ENCODE measurements around the gene RAB10. TPM values are rescaled to one million over a fixed set of nuclear protein-coding genes. Genes with fewer than 3 reads are reported as not detected.

Gene RAB10
- total RNA-seq, 4 donors from 2014 or later, result 89.5 to 140 (median 134) TPM

- TF ChIP-seq, protein P1, sequence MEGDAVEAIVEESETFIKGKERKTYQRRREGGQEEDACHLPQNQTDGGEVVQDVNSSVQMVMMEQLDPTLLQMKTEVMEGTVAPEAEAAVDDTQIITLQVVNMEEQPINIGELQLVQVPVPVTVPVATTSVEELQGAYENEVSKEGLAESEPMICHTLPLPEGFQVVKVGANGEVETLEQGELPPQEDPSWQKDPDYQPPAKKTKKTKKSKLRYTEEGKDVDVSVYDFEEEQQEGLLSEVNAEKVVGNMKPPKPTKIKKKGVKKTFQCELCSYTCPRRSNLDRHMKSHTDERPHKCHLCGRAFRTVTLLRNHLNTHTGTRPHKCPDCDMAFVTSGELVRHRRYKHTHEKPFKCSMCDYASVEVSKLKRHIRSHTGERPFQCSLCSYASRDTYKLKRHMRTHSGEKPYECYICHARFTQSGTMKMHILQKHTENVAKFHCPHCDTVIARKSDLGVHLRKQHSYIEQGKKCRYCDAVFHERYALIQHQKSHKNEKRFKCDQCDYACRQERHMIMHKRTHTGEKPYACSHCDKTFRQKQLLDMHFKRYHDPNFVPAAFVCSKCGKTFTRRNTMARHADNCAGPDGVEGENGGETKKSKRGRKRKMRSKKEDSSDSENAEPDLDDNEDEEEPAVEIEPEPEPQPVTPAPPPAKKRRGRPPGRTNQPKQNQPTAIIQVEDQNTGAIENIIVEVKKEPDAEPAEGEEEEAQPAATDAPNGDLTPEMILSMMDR (IDR thresholded peaks at IDR 0.05), result no peak
- TF ChIP-seq POLR2A (IDR thresholded peaks at IDR 0.05), result no peak
- 76 to 78% methylated on average over 3 of the region's 3 CpGs for WGBS, 2 donors
These were observed 25.7 kb downstream of the RAB10 start for GRCh38 chr2:26059542-26059941.

DNA sequence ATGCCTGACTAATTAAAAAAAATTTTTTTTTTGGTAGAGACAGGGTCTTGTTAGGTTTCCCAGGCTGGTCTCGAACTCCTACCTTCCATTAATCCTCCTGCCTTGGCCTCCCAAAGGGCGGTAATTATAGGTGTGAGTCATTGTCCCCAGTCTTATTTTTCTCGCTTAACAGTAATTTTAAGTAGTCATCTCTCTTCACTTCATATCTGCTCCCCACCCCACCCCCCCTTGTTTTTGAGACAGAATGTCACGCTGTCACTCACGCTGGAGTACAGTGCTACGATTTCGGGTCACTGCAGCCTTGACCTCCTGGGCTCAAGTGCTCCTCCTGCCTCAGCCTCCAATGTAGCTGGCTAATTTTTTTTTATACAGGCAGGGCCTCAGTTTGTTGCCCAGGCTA, 27.7 kb downstream of the RAB10 start:
- intact Hi-C loops (cut with DNase I), result no loop called here
- no peak overlapping the region for H3K4me3 ChIP-seq (replicated peaks in 1 of 3)
- 82 to 90% methylated on average over 7 of the region's 7 CpGs for WGBS, 2 donors
- DNase-seq, result no peak
- no peaks in the 10 kb centered on the region for H3K36me3 ChIP-seq
- no peak for TF ChIP-seq POLR2A (IDR thresholded peaks at IDR 0.05)
- TF ChIP-seq, protein P1 (IDR thresholded peaks at IDR 0.05), result no peak
- H3K27ac ChIP-seq, result no peak overlapping the region
- no peaks in the 10 kb centered on the region for H3K27me3 ChIP-seq
- peaks cover 15 to 19% of the 10 kb centered on the region in 2 donors for H3K4me1 ChIP-seq
- H3K9me3 ChIP-seq, result no peaks in the 10 kb centered on the region

More at GRCh38 chr2:26059542-26059941, 25.7 kb downstream of the RAB10 start:
- no peaks in the 10 kb centered on the region for H3K9me3 ChIP-seq
- peaks cover 19 to 22% of the 10 kb centered on the region in 2 donors for H3K4me1 ChIP-seq
- H3K36me3 ChIP-seq, result no peaks in the 10 kb centered on the region
- H3K27me3 ChIP-seq, result no peaks in the 10 kb centered on the region
- DNase-seq, result no peak
- H3K27ac ChIP-seq, result no peak overlapping the region
- H3K4me3 ChIP-seq (replicated peaks in 1 of 3), result no peak overlapping the region
- intact Hi-C loops (cut with DNase I), result no loop called here

DNA sequence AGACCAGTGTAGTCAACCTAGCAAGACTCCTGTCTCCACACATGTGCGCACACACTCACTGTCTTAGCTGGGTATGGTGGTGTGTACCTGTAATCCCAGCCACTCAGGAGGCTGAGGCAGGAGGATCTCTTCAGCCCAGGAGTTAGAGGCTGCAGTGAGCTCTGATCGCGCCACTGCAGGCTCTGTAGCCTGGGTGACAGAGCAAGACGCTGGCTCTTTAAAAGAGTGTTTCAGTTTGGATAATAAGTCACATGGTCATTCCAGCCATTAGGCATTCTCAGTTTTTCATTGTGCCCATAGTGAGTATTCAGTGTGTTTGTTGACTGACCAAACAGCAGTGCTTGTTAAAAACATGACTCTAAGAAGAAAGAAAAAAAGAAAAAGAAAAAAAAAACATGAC, 31.0 kb downstream of the RAB10 start:
- Histone ChIP-seq H3K36me3 (no peaks in the 10 kb centered on the region), H3K9me3 (no peaks in the 10 kb centered on the region), H3K27me3 (no peaks in the 10 kb centered on the region), H3K27ac (no peak overlapping the region), H3K4me3 (replicated peaks in 1 of 3) (no peak overlapping the region), H3K4me1 (peaks cover 8 to 26% of the 10 kb centered on the region in 2 donors)
- WGBS, 2 donors, result 88 to 94% methylated on average over 4 of the region's 4 CpGs
- intact Hi-C loops (cut with DNase I), result no loop called here
- no peak for DNase-seq
- no peak for TF ChIP-seq POLR2A (IDR thresholded peaks at IDR 0.05)
- TF ChIP-seq, protein P1 (IDR thresholded peaks at IDR 0.05), result no peak

- Histone ChIP-seq H3K36me3 (no peaks in the 10 kb centered on the region), H3K9me3 (no peaks in the 10 kb centered on the region), H3K4me3 (replicated peaks in 1 of 3) (no peak overlapping the region), H3K27me3 (no peaks in the 10 kb centered on the region), H3K4me1 (peaks cover 16 to 29% of the 10 kb centered on the region in 2 donors), H3K27ac (no peak overlapping the region)
- no peak for DNase-seq
- intact Hi-C loops (cut with DNase I), result no loop called here
- no peak for TF ChIP-seq POLR2A (IDR thresholded peaks at IDR 0.05)
- TF ChIP-seq, protein P1 (IDR thresholded peaks at IDR 0.05), result no peak
- WGBS, 2 donors, result 89 to 94% methylated on average over 1 of the region's 1 CpG
These were observed 33.5 kb downstream of the RAB10 start for GRCh38 chr2:26067186-26067974.

- intact Hi-C loops (cut with DNase I), result no loop called here
- no peak for DNase-seq
- no peaks in the 10 kb centered on the region for H3K27me3 ChIP-seq
- H3K36me3 ChIP-seq, result no peaks in the 10 kb centered on the region
- no peak for TF ChIP-seq POLR2A (IDR thresholded peaks at IDR 0.05)
- TF ChIP-seq, protein P1 (IDR thresholded peaks at IDR 0.05), result no peak
- H3K4me3 ChIP-seq (replicated peaks in 1 of 3), result no peak overlapping the region
- 63 to 84% methylated on average over 3 of the region's 3 CpGs for WGBS, 2 donors
- no peak overlapping the region for H3K27ac ChIP-seq
- H3K4me1 ChIP-seq, result peaks cover 17 to 34% of the 10 kb centered on the region in 2 donors
- no peaks in the 10 kb centered on the region for H3K9me3 ChIP-seq
These were observed 34.2 kb downstream of the RAB10 start for GRCh38 chr2:26067980-26068507.

Data from thyroid gland (tissue), 4 donors.